Measurements from ENCODE around the gene PANX2. TPM values are rescaled to one million over a fixed set of nuclear protein-coding genes. Genes with fewer than 3 reads are reported as not detected.

The PANX2 gene
- total RNA-seq, 4 donors from 2014 or later = 0.40 to 0.83 TPM; not detected in 2

- Histone ChIP-seq H3K27ac (no peak overlapping the region), H3K9me3 (no peaks in the 10 kb centered on the region), H3K4me1 (no peaks in the 10 kb centered on the region)
Measured at GRCh38 chr22:50226875-50227165, 56.3 kb downstream of the PANX2 start.

GRCh38 chr22:50227579-50228215, 57.2 kb downstream of the PANX2 start:
- in situ Hi-C loops (cut with MboI; ENCODE audit: low sequenced_read_pairs in 4 of 4) = no loop called here
- TF ChIP-seq POLR2A (IDR thresholded peaks at IDR 0.05) = no peak
- TF ChIP-seq, protein P1, sequence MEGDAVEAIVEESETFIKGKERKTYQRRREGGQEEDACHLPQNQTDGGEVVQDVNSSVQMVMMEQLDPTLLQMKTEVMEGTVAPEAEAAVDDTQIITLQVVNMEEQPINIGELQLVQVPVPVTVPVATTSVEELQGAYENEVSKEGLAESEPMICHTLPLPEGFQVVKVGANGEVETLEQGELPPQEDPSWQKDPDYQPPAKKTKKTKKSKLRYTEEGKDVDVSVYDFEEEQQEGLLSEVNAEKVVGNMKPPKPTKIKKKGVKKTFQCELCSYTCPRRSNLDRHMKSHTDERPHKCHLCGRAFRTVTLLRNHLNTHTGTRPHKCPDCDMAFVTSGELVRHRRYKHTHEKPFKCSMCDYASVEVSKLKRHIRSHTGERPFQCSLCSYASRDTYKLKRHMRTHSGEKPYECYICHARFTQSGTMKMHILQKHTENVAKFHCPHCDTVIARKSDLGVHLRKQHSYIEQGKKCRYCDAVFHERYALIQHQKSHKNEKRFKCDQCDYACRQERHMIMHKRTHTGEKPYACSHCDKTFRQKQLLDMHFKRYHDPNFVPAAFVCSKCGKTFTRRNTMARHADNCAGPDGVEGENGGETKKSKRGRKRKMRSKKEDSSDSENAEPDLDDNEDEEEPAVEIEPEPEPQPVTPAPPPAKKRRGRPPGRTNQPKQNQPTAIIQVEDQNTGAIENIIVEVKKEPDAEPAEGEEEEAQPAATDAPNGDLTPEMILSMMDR (IDR thresholded peaks at IDR 0.05 in 4 of 5, conservative IDR thresholded peaks at IDR 0.05 in 1 of 5) = no peak
- Histone ChIP-seq H3K4me3 (no peak overlapping the region), H3K4me1 (no peaks in the 10 kb centered on the region), H3K27ac (no peak overlapping the region), H3K27me3 (no peaks in the 10 kb centered on the region), H3K36me3 (peaks cover 0 to 55% of the 10 kb centered on the region in 2 donors), H3K9me3 (no peaks in the 10 kb centered on the region)
- DNase-seq (no peak), ATAC-seq (no peak)
- intact Hi-C loops (cut with DNase I; ENCODE audit: low total_unique reads) = no loop called here

More at GRCh38 chr22:50226875-50227165, 56.3 kb downstream of the PANX2 start:
- Histone ChIP-seq H3K4me3 (no peak overlapping the region), H3K36me3 (peaks cover 0 to 64% of the 10 kb centered on the region in 2 donors), H3K27me3 (no peaks in the 10 kb centered on the region)
- in situ Hi-C loops (cut with MboI; ENCODE audit: low sequenced_read_pairs in 4 of 4) = no loop called here
- no peak for TF ChIP-seq POLR2A (IDR thresholded peaks at IDR 0.05)
- TF ChIP-seq, protein P1 (IDR thresholded peaks at IDR 0.05 in 4 of 5, conservative IDR thresholded peaks at IDR 0.05 in 1 of 5) = no peak
- intact Hi-C loops (cut with DNase I; ENCODE audit: low total_unique reads) = no loop called here
- ATAC-seq (no peak), DNase-seq (no peak)

- Histone ChIP-seq H3K9me3 (no peaks in the 10 kb centered on the region), H3K27ac (no peak overlapping the region), H3K27me3 (no peaks in the 10 kb centered on the region), H3K4me1 (no peaks in the 10 kb centered on the region), H3K4me3 (no peak overlapping the region), H3K36me3 (peaks cover 0 to 49% of the 10 kb centered on the region in 2 donors)
- in situ Hi-C loops (cut with MboI; ENCODE audit: low sequenced_read_pairs in 4 of 4) (no loop called here), intact Hi-C loops (cut with DNase I; ENCODE audit: low total_unique reads) (no loop called here)
- TF ChIP-seq POLR2A (IDR thresholded peaks at IDR 0.05) = no peak
- TF ChIP-seq, protein P1 (IDR thresholded peaks at IDR 0.05 in 4 of 5, conservative IDR thresholded peaks at IDR 0.05 in 1 of 5) = no peak
- ATAC-seq = no peak
- DNase-seq = no peak
Measured at GRCh38 chr22:50228366-50228765, 57.8 kb downstream of the PANX2 start.

DNA sequence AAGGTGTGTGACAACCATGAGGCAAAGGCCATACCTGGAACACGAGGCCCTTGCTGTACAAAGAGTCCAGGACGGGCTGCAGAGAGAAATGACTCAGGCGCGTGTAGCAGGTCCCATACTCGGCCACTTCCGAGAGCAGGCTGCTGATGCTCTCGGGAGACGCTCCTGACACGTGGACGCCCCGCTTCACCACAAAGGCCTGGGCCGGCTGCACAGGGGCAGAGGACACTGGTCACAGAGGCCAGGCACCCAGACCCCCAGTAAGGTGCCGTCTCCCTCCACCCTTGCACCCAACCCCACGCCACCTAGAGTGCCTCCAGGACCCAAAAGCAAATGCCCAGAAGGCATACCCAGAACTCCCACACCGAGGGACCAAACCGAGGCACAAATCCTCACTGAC, 58.8 kb downstream of the PANX2 start:
- DNase-seq (no peak), ATAC-seq (no peak)
- Histone ChIP-seq H3K4me3 (no peak overlapping the region), H3K36me3 (peaks cover 0 to 41% of the 10 kb centered on the region in 2 donors), H3K9me3 (no peaks in the 10 kb centered on the region), H3K4me1 (no peaks in the 10 kb centered on the region), H3K27me3 (no peaks in the 10 kb centered on the region), H3K27ac (no peak overlapping the region)
- intact Hi-C loops (cut with DNase I; ENCODE audit: low total_unique reads) (no loop called here), in situ Hi-C loops (cut with MboI; ENCODE audit: low sequenced_read_pairs in 4 of 4) (no loop called here)
- TF ChIP-seq, protein P1 (IDR thresholded peaks at IDR 0.05 in 4 of 5, conservative IDR thresholded peaks at IDR 0.05 in 1 of 5) = no peak

Other genes with a start within 250 kb of the PANX2 start
- 100 to 1,000 TPM; 165 to 327 (median 188) TPM for gene PIM3, start 210.0 kb upstream of the PANX2 start, total RNA-seq
- not detected for gene IL17REL, start 158.0 kb upstream of the PANX2 start, total RNA-seq
- not detected for gene TTLL8, start 112.4 kb upstream of the PANX2 start, total RNA-seq
- under 1 TPM in 1 of 4 donors, not detected in 3; 0.42 TPM for gene MLC1, start 85.3 kb upstream of the PANX2 start, total RNA-seq
- under 1 TPM in 1 of 4 donors, not detected in 3; 0.25 TPM for gene MOV10L1, start 80.7 kb upstream of the PANX2 start, total RNA-seq
- gene TRABD, start 15.2 kb downstream of the PANX2 start, total RNA-seq = 10 to 100 TPM; 21.4 to 30.3 (median 24.5) TPM
- 10 to 100 TPM; 26.4 to 54.9 (median 34.0) TPM for gene SELENOO, start 30.3 kb downstream of the PANX2 start, total RNA-seq
- gene TUBGCP6, start 74.3 kb downstream of the PANX2 start, total RNA-seq = 10 to 100 TPM; 18.7 to 27.4 (median 19.2) TPM
- 10 to 100 TPM in 2 of 4 donors, 1 to 10 TPM in 2; 4.1 to 24.9 (median 8.6) TPM for gene HDAC10, start 80.5 kb downstream of the PANX2 start, total RNA-seq
- gene MAPK12, start 91.0 kb downstream of the PANX2 start, total RNA-seq = 100 to 1,000 TPM; 126 to 290 (median 219) TPM
- gene MAPK11, start 99.6 kb downstream of the PANX2 start, total RNA-seq = 1 to 10 TPM; 1.8 to 4.2 (median 3.4) TPM
- 10 to 100 TPM in 1 of 4 donors, 1 to 10 TPM in 3; 8.0 to 11.8 (median 9.0) TPM for gene PLXNB2, start 136.9 kb downstream of the PANX2 start, total RNA-seq
- gene DENND6B, start 156.3 kb downstream of the PANX2 start, total RNA-seq = under 1 TPM in 3 of 4 donors, not detected in 1; 0.55 to 0.84 (median 0.68) TPM
- 10 to 100 TPM; 55.7 to 96.2 (median 74.1) TPM for gene PPP6R2, start 172.6 kb downstream of the PANX2 start, total RNA-seq

Measured in gastrocnemius medialis (tissue), 4 donors.